B cell (primary cell): ENCODE data around the gene TRHDE. TPM values are rescaled to one million over a fixed set of nuclear protein-coding genes. Genes with fewer than 3 reads are reported as not detected.

Experiments
- ATAC-seq: fragments of 200-7000 bp; cut with Tn5 transposase; one replicate; pipeline ENCODE4 v1.10.0; 2021; ENCODE audit warnings: low read depth, mild to moderate bottlenecking, moderate number of reproducible peaks, moderate library complexity
- CTCF ChIA-PET: fragments of 350-600 bp; sonication (Branson Sonifier 250); formaldehyde crosslinking; loops from one replicate; lab custom pipeline; 2021; ENCODE audit warnings: antibody characterized with exemption, inconsistent platforms; lab: Charles Lee
- POLR2A ChIA-PET: fragments of 350-600 bp; sonication (Branson Sonifier 250); formaldehyde crosslinking; loops from one replicate; lab custom pipeline; 2021; ENCODE audit warnings: antibody characterized with exemption; lab: Charles Lee
- DNase-seq: peaks from one replicate; pipeline ENCODE4 v3.0.0; 2013
- H2AFZ ChIP-seq: 2 replicates; pipeline ENCODE4 v1.6.1; 2012; ENCODE audit warnings: mild to moderate bottlenecking, low read depth, low read length; ENCODE audit not compliant: insufficient read depth, poor library complexity, severe bottlenecking
- H3K27ac ChIP-seq, 2 donors: 1 replicate in 1 of 2; 2 replicates in 1 of 2; pipeline ENCODE4 v1.5.1; 2012 to 2013; ENCODE audit warnings: low read length in 2 of 2, mild to moderate bottlenecking in 2 of 2, moderate library complexity in 1 of 2
- H3K27me3 ChIP-seq, 4 experiments: fragments of 200-600 bp in 1 of 4; sonication (generic) in 1 of 4; replicated peaks in 1 of 4; 1 replicate in 2 of 4; 2 replicates in 2 of 4; pipeline versions ENCODE4 v1.6.1 to v1.7.0; 2013 to 2016; ENCODE audit warnings: low read length in 3 of 4, mild to moderate bottlenecking in 2 of 4, mixed read lengths in 1 of 4, moderate library complexity in 1 of 4; ENCODE audit not compliant: insufficient read depth in 4 of 4, control insufficient read depth in 3 of 4; ENCODE audit errors: control extremely low read depth in 1 of 4
- H3K36me3 ChIP-seq, 2 experiments: replicated peaks in 1 of 2; 1 replicate in 1 of 2; 2 replicates in 1 of 2; pipeline versions ENCODE4 v1.6.1 to v1.7.1; 2013; ENCODE audit warnings: low read length in 1 of 2; ENCODE audit not compliant: insufficient read depth in 2 of 2, control insufficient read depth in 1 of 2; ENCODE audit errors: control extremely low read depth in 1 of 2, extremely low read depth in 1 of 2
- H3K4me1 ChIP-seq, 2 donors: fragments of 200-600 bp in 1 of 2; sonication (generic) in 1 of 2; 1 replicate in 1 of 2; 2 replicates in 1 of 2; pipeline versions ENCODE4 v1.5.1 to v1.6.1; 2013 to 2017; ENCODE audit warnings: low read length in 2 of 2; ENCODE audit not compliant: control insufficient read depth in 2 of 2, insufficient read depth in 2 of 2
- H3K4me2 ChIP-seq: replicated peaks from 2 replicates; pipeline ENCODE3; 2012; ENCODE audit warnings: mild to moderate bottlenecking, low read depth, low read length; ENCODE audit not compliant: poor library complexity, severe bottlenecking
- H3K4me3 ChIP-seq, 5 experiments: fragments of 200-600 bp in 1 of 5; sonication (generic) in 1 of 5; 1 replicate in 3 of 5; 2 replicates in 2 of 5; pipeline versions ENCODE4 v1.5.1 to v1.7.0; 2011 to 2016; ENCODE audit warnings: low read length in 4 of 5, mild to moderate bottlenecking in 4 of 5, low read depth in 2 of 5, control low read depth in 1 of 5, moderate library complexity in 1 of 5; ENCODE audit not compliant: insufficient read depth in 1 of 5; ENCODE audit errors: control extremely low read depth in 1 of 5, extremely low read depth in 1 of 5
- H3K79me2 ChIP-seq: fragments of 200-600 bp; sonication (generic); one replicate; pipeline ENCODE4 v1.6.0; 2016; ENCODE audit warnings: low read length; ENCODE audit not compliant: control insufficient read depth, insufficient read depth
- H3K9ac ChIP-seq: fragments of 200-600 bp; sonication (generic); 2 replicates; pipeline ENCODE4 v1.6.1; 2017; ENCODE audit warnings: mild to moderate bottlenecking, low read length, moderate library complexity
- H3K9me3 ChIP-seq, 3 donors: one replicate each; pipeline versions ENCODE4 v1.6.1 to v1.7.1; 2013; ENCODE audit warnings: low read length in 2 of 3; ENCODE audit not compliant: control insufficient read depth in 2 of 3, insufficient read depth in 1 of 3; ENCODE audit errors: control extremely low read depth in 1 of 3
- H4K20me1 ChIP-seq: 2 replicates; pipeline ENCODE4 v1.6.0; 2012; ENCODE audit warnings: mild to moderate bottlenecking, low read length; ENCODE audit not compliant: insufficient read depth, control insufficient read depth, poor library complexity, severe bottlenecking
- H3K27ac Mint-ChIP-seq: one replicate; pipeline ENCODE4 v1.8.0; 2021; ENCODE audit warnings: mixed read lengths
- H3K27me3 Mint-ChIP-seq: one replicate; pipeline ENCODE4 v1.8.0; 2021; ENCODE audit warnings: mixed read lengths
- H3K4me1 Mint-ChIP-seq: one replicate; pipeline ENCODE4 v1.8.0; 2021; ENCODE audit warnings: mixed read lengths
- H3K4me3 Mint-ChIP-seq: one replicate; pipeline ENCODE4 v1.8.0; 2021; ENCODE audit warnings: mixed read lengths
- H3K9me3 Mint-ChIP-seq: one replicate; pipeline ENCODE4 v1.8.0; 2022; ENCODE audit warnings: mixed read lengths; ENCODE audit not compliant: insufficient read depth
- CTCF ChIP-seq: fragments of 200-600 bp; IDR thresholded peaks from one replicate; pipeline ENCODE4 v1.8.0; 2022; ENCODE audit warnings: antibody characterized with exemption, mild to moderate bottlenecking
- EZH2 ChIP-seq: IDR thresholded peaks from 2 replicates; pipeline ENCODE4 v1.6.1; 2012; ENCODE audit warnings: borderline replicate concordance, low read depth, mild to moderate bottlenecking, moderate library complexity, low read length; ENCODE audit not compliant: insufficient read depth, poor library complexity, severe bottlenecking
- WGBS: methylation state at CpG from one replicate; pipeline ENCODE4 v1.1.5; 2013; ENCODE audit warnings: missing lambda C conversion rate; ENCODE audit not compliant: insufficient coverage; 5-methylcytosine and 5-hydroxymethylcytosine counted together
- intact Hi-C: fragments of 100-400 bp; cut with micrococcal nuclease; formaldehyde crosslinking; loops from one replicate; pipeline ENCODE4 v1.10.0; 2022
- polyA plus RNA-seq: library from polyadenylated mRNA; depleted of rRNA; stranded (reverse); fragments of >200 nt; gene quantifications from 2 replicates; pipeline ENCODE4 v1.2.3, GENCODE V29; 2012
- total RNA-seq, 2 donors: library from RNA; stranded (reverse); fragments of 120-200 nt in 1 of 2; gene quantifications; 1 replicate in 1 of 2; 2 replicates in 1 of 2; pipeline versions ENCODE4 v1.2.3 to v1.2.4, GENCODE V29; 2013 to 2022

TRHDE gene
- total and polyA plus RNA-seq, 2 donors (not counting 1 experiment from before 2014, with no cell fraction given): not detected

GRCh38 chr12:72549184-72549583 lies 277.0 kb downstream of the TRHDE start:
- Histone ChIP-seq H3K27ac (no peak overlapping the region), H3K79me2 (no peaks in the 10 kb centered on the region), H3K27me3 (no peaks in the 10 kb centered on the region), H3K36me3 (no peaks in the 10 kb centered on the region), H3K4me1 (no peaks in the 10 kb centered on the region), H3K9me3 (no peaks in the 10 kb centered on the region), H2AFZ (no peak overlapping the region), H3K4me2 (no peak overlapping the region), H3K9ac (no peak overlapping the region), H3K4me3 (no peak overlapping the region), H4K20me1 (no peaks in the 10 kb centered on the region)
- ChIA-PET CTCF (no interaction called here), POLR2A (no interaction called here)
- Mint-ChIP-seq H3K9me3 (no peaks in the 10 kb centered on the region), H3K27me3 (no peaks in the 10 kb centered on the region), H3K27ac (no peak overlapping the region), H3K4me3 (no peak overlapping the region), H3K4me1 (no peaks in the 10 kb centered on the region)
- TF ChIP-seq CTCF (no peak), EZH2 (no peak)
- WGBS: no CpG with 5 or more reads among the region's 1 CpG
- intact Hi-C loops: no loop called here
- no peak for ATAC-seq
- DNase-seq: no peak

GRCh38 chr12:72560003-72560769 lies 288.0 kb downstream of the TRHDE start:
- H3K27me3 ChIP-seq: no peaks in the 10 kb centered on the region
- Mint-ChIP-seq H3K4me3 (no peak overlapping the region), H3K27ac (no peak overlapping the region), H3K27me3 (no peaks in the 10 kb centered on the region), H3K4me1 (no peaks in the 10 kb centered on the region), H3K9me3 (no peaks in the 10 kb centered on the region)
- no peaks in the 10 kb centered on the region for H3K9me3 ChIP-seq
- no peaks in the 10 kb centered on the region for H3K79me2 ChIP-seq
- WGBS: 80% methylated on average over 2 of the region's 4 CpGs
- intact Hi-C loops: no loop called here
- CTCF ChIA-PET: no interaction called here
- no peak for DNase-seq
- POLR2A ChIA-PET: no interaction called here
- no peak overlapping the region for H3K4me3 ChIP-seq
- no peaks in the 10 kb centered on the region for H3K36me3 ChIP-seq
- no peak overlapping the region for H3K9ac ChIP-seq
- H4K20me1 ChIP-seq: no peaks in the 10 kb centered on the region
- no peak overlapping the region for H2AFZ ChIP-seq
- ATAC-seq: no peak
- TF ChIP-seq CTCF: no peak
- no peak for TF ChIP-seq EZH2
- no peak overlapping the region for H3K4me2 ChIP-seq
- H3K27ac ChIP-seq: no peak overlapping the region
- H3K4me1 ChIP-seq: no peaks in the 10 kb centered on the region
